Measurements from ENCODE around the gene GFI1B.
"Not testable (repeated sequence)": the region's sequence is repeated elsewhere in the genome, so short reads cannot be mapped to it uniquely, and the experiment has no call there.

The GFI1B gene

DNA sequence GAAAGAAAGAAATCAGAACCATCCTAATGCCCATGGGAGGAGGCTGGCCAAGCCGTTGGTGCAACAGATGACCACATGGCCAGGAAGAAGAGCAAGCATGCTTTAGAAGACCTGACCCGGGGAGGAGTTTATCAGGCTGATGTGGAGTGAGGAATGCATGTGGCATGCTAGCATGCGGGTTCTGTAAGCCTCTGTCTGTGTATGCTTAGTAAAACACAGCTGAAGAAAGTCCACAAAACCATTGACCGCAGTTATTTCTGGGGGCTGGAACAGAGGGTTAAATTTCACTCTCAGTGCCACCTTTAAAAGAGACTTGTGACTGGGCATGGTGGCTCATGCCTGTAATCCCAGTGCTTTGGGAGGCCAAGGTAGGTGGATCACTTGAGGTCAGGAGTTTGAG is 19.1 kb downstream of the GFI1B start:
- peaks cover 31 to 59% (median 48%) of the 10 kb centered on the region in 5 donors for H3K27me3 ChIP-seq (ENCODE audit: control insufficient read depth in 5 of 5, insufficient read depth in 4 of 5, low read length in 5 of 5)
- no peak overlapping the region for H3K27ac ChIP-seq (ENCODE audit: low read depth, low read length)
- H3K9me3 ChIP-seq (ENCODE audit: control insufficient read depth in 5 of 5, low read length in 5 of 5), result no peaks in the 10 kb centered on the region

DNA sequence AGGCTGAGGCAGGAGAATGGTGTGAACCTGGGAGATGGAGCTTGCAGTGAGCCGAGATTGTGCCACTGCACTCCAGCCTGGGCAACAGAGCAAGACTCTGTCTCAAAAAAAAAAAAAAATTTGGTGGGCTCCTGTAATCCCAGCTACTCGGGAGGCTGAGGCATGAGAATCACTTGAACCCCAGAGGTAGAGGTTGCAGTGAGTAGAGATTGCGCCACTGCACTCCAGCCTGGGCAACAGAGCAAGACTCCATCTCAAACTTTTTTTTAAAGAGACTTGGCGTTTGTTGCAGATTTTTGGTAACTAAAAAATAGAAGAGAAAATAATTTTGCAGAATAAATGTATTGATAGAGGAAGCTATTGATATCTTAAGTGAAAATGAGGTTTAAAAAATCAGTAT is 19.7 kb downstream of the GFI1B start:
- not testable (repeated sequence) for H3K36me3 ChIP-seq (ENCODE audit: control insufficient read depth in 5 of 5, insufficient read depth in 5 of 5, low read length in 5 of 5); H3K4me1 ChIP-seq (ENCODE audit: control insufficient read depth in 5 of 5, insufficient read depth in 5 of 5, low read length in 5 of 5); H3K9ac ChIP-seq (ENCODE audit: low read length in 5 of 5); H3K9me3 ChIP-seq (ENCODE audit: control insufficient read depth in 5 of 5, low read length in 5 of 5); H3K4me3 ChIP-seq (ENCODE audit: low read depth in 1 of 5, low read length in 5 of 5); H3K27ac ChIP-seq (ENCODE audit: low read depth, low read length)
- peaks cover 30 to 61% (median 53%) of the 10 kb centered on the region in 5 donors for H3K27me3 ChIP-seq (ENCODE audit: control insufficient read depth in 5 of 5, insufficient read depth in 4 of 5, low read length in 5 of 5)

More for the DNA sequence above, 19.1 kb downstream of the GFI1B start:
- Histone ChIP-seq H3K9ac (ENCODE audit: low read length in 5 of 5) (no peak overlapping the region), H3K4me1 (ENCODE audit: control insufficient read depth in 5 of 5, insufficient read depth in 5 of 5, low read length in 5 of 5) (peaks cover 0 to 7% (median 0%) of the 10 kb centered on the region in 5 donors), H3K4me3 (ENCODE audit: low read depth in 1 of 5, low read length in 5 of 5) (no peak overlapping the region), H3K36me3 (ENCODE audit: control insufficient read depth in 5 of 5, insufficient read depth in 5 of 5, low read length in 5 of 5) (no peaks in the 10 kb centered on the region)

DNA sequence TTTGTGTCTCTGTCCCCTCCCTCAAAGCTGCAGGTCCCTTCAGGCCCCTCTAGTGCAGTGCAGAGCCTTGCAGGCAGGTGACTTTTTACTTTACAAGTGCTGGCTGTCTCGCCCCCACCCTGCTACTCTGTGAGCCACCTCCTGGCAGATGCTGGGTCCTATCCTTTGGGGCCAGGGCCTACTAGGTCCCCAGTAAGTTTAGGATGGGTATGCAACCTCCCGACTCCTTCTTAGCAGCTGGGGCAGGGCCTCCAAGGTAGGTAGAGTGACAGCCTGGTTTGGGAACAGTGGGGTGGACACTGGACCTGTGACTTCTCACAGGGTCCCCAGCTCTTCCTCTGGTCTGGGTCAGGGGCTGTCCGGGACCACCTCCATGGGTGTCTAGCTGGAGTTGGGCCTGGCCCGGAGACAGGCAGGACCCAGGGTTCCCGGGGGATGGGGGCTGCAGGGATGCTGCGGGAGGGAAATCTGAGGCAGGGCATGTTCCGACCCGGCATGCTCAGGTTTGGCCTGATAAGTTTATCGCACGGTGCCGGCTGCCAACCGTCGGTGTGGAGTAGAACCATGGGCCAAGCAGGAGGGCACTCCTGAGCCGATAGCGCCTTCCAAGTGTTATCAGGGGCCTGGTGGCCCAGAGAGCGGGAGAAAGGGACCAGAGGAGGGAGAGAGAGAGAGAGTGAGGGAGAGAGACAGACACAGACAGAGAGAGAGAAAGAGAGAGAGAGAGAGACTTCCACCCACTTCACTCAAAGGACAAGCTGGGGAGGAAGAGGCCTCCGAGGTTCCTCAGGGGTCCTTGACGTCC is 20.5 kb downstream of the GFI1B start:
- Histone ChIP-seq H3K27ac (ENCODE audit: low read depth, low read length) (no peak overlapping the region), H3K9ac (ENCODE audit: low read length in 5 of 5) (no peak overlapping the region), H3K4me1 (ENCODE audit: control insufficient read depth in 5 of 5, insufficient read depth in 5 of 5, low read length in 5 of 5) (peaks cover 0 to 7% (median 0%) of the 10 kb centered on the region in 5 donors), H3K9me3 (ENCODE audit: control insufficient read depth in 5 of 5, low read length in 5 of 5) (no peaks in the 10 kb centered on the region), H3K27me3 (ENCODE audit: control insufficient read depth in 5 of 5, insufficient read depth in 4 of 5, low read length in 5 of 5) (peaks cover 25 to 60% (median 53%) of the 10 kb centered on the region in 5 donors), H3K36me3 (ENCODE audit: control insufficient read depth in 5 of 5, insufficient read depth in 5 of 5, low read length in 5 of 5) (no peaks in the 10 kb centered on the region), H3K4me3 (ENCODE audit: low read depth in 1 of 5, low read length in 5 of 5) (no peak overlapping the region)

DNA sequence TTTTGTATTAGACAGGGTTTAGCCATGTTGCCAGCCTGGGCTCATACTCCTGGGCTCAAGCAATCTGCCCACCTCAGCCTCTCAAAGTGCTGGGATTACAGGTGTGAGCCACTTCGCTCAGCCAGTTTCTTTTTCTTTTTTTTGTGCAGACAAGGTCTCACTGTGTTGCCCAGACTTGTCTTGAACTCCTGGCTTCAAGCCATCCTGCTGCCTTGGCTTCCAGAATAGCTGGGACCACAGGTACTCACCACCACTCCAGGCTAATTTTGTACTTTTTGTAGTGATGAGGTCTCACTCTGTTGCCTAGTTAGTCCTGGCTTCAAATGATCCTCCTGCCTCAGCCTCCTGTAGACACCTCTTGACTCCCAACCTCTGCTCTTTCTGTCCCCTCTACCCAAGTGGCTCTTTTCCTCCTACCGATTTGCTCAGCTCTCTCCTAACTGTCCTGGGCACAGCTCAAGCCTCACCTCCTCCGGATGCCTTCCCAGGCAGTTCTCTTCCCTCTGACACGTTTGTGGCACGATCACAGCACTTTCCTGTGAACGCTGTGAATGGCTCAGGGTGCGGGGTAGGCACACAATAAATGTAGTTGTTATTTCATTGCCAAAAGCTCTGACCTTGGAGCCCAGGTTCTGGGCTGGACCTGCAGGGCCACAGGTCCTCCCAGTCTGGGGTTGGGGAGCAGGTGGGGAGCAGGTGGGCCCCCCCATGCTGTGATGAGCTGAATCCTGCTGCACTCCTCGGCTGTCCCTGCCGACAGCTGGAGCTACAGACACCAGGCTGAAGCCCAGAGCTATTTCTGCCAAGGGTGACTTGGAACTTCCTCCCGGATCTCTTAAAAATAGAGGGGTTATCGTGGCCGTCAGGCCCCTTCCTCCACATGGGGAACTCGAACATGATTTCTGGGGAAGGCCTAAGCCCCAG is 23.9 kb downstream of the GFI1B start:
- Histone ChIP-seq H3K9ac (ENCODE audit: low read length in 5 of 5) (no peak overlapping the region), H3K4me1 (ENCODE audit: control insufficient read depth in 5 of 5, insufficient read depth in 5 of 5, low read length in 5 of 5) (no peaks in the 10 kb centered on the region), H3K4me3 (ENCODE audit: low read depth in 1 of 5, low read length in 5 of 5) (no peak overlapping the region), H3K27me3 (ENCODE audit: control insufficient read depth in 5 of 5, insufficient read depth in 4 of 5, low read length in 5 of 5) (peaks cover 18 to 44% (median 39%) of the 10 kb centered on the region in 5 donors), H3K9me3 (ENCODE audit: control insufficient read depth in 5 of 5, low read length in 5 of 5) (no peaks in the 10 kb centered on the region), H3K36me3 (ENCODE audit: control insufficient read depth in 5 of 5, insufficient read depth in 5 of 5, low read length in 5 of 5) (no peaks in the 10 kb centered on the region), H3K27ac (ENCODE audit: low read depth, low read length) (no peak overlapping the region)

DNA sequence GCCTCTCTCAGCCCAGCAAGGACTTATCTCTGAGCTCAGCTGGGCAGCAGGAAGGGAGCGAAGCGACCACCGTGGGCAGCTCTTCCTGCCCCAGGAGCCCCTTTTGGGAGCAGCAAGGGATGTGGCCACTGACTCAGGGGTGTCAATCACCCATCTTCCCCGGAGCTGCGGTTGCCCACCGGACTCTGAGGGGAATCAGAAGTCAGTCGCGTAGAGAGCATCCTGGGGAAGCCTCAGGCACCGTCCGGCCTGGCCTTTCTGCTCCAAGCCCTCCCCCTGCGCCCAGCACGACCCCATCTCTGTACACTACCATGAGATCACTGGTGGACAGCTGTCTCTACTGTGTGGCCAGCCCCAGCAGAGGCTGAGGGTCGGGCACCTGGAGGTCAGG is 24.6 kb downstream of the GFI1B start:
- Histone ChIP-seq H3K36me3 (ENCODE audit: control insufficient read depth in 5 of 5, insufficient read depth in 5 of 5, low read length in 5 of 5) (no peaks in the 10 kb centered on the region), H3K9me3 (ENCODE audit: control insufficient read depth in 5 of 5, low read length in 5 of 5) (no peaks in the 10 kb centered on the region), H3K4me3 (ENCODE audit: low read depth in 1 of 5, low read length in 5 of 5) (no peak overlapping the region), H3K27ac (ENCODE audit: low read depth, low read length) (no peak overlapping the region), H3K4me1 (ENCODE audit: control insufficient read depth in 5 of 5, insufficient read depth in 5 of 5, low read length in 5 of 5) (no peaks in the 10 kb centered on the region), H3K27me3 (ENCODE audit: control insufficient read depth in 5 of 5, insufficient read depth in 4 of 5, low read length in 5 of 5) (peaks cover 18 to 47% (median 42%) of the 10 kb centered on the region in 5 donors), H3K9ac (ENCODE audit: low read length in 5 of 5) (no peak overlapping the region)

DNA sequence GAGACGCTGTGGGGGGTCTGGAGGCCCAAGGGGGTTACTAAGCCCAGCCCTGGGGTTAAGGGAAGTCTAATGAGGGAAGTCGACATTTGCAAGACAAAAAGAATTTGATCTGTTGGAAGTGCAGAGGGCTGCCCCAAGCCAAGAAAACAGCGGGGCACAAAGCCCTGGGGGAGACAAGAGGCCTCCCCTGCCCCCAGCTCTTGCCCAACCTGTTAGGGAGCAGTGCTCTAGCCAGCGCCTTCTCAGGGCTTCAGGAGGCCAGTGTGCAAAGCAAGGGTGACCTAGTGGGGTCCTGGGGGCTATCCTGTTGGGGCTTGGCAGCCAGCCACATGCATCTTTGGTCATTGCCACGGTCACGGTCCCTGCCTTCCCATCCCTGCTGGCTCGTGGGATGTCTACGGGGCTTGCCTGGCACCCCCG is 25.2 kb downstream of the GFI1B start:
- H3K4me1 ChIP-seq (ENCODE audit: control insufficient read depth in 5 of 5, insufficient read depth in 5 of 5, low read length in 5 of 5), result no peaks in the 10 kb centered on the region

DNA sequence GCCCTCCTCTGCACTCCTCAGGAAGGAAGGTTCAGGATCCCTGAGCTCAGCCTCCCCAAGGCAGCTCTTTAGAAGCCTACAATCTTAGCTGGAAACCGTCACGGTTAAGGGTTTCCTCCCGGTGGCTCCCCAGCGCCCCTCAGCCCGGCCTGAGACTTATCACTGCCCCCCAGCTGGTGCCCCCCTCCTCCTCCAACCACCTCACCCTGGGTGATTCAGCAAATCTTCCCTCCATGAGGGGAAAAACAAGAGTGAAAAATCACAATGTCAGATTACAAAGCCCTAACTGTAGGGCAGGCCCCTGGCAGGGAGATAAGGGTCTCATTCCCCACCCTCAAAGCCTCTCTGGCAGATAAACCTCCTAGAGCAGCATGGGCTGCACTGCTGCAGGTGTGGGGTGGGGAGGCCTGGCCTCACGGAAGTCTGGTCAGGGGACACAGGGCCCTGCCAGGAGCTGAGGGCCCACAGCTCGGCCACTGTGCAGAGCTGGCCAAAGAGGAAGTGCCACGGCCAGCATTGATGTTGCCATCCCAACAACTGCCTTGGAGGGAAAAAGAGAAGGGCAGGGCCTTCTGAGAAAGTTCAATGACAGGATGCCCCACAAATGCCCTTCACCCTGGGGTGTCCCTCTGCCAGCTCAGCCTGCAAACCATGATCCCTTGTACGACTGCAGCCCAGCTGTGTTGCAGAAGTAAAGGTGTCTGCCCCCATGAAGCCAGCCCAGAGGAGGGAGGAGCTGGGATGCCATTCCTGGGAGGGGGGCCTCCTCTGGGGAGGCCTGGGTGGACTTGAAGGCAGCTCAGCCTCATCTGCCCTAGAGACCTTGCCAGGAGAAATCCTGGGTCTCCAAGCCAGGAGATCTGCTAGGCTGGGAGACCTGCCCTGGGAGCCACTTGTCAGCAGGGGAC is 25.9 kb downstream of the GFI1B start:
- H3K9me3 ChIP-seq (ENCODE audit: control insufficient read depth in 5 of 5, low read length in 5 of 5), result no peaks in the 10 kb centered on the region
- H3K9ac ChIP-seq (ENCODE audit: low read length in 5 of 5), result no peak overlapping the region
- H3K36me3 ChIP-seq (ENCODE audit: control insufficient read depth in 5 of 5, insufficient read depth in 5 of 5, low read length in 5 of 5), result no peaks in the 10 kb centered on the region
- no peak overlapping the region for H3K27ac ChIP-seq (ENCODE audit: low read depth, low read length)
- H3K27me3 ChIP-seq (ENCODE audit: control insufficient read depth in 5 of 5, insufficient read depth in 4 of 5, low read length in 5 of 5), result peaks cover 18 to 46% (median 41%) of the 10 kb centered on the region in 5 donors
- no peaks in the 10 kb centered on the region for H3K4me1 ChIP-seq (ENCODE audit: control insufficient read depth in 5 of 5, insufficient read depth in 5 of 5, low read length in 5 of 5)
- no peak overlapping the region for H3K4me3 ChIP-seq (ENCODE audit: low read depth in 1 of 5, low read length in 5 of 5)

More for the DNA sequence above, 25.2 kb downstream of the GFI1B start:
- Histone ChIP-seq H3K27ac (ENCODE audit: low read depth, low read length) (no peak overlapping the region), H3K9ac (ENCODE audit: low read length in 5 of 5) (no peak overlapping the region), H3K4me3 (ENCODE audit: low read depth in 1 of 5, low read length in 5 of 5) (no peak overlapping the region), H3K9me3 (ENCODE audit: control insufficient read depth in 5 of 5, low read length in 5 of 5) (no peaks in the 10 kb centered on the region), H3K36me3 (ENCODE audit: control insufficient read depth in 5 of 5, insufficient read depth in 5 of 5, low read length in 5 of 5) (no peaks in the 10 kb centered on the region), H3K27me3 (ENCODE audit: control insufficient read depth in 5 of 5, insufficient read depth in 4 of 5, low read length in 5 of 5) (peaks cover 18 to 47% (median 45%) of the 10 kb centered on the region in 5 donors)

DNA sequence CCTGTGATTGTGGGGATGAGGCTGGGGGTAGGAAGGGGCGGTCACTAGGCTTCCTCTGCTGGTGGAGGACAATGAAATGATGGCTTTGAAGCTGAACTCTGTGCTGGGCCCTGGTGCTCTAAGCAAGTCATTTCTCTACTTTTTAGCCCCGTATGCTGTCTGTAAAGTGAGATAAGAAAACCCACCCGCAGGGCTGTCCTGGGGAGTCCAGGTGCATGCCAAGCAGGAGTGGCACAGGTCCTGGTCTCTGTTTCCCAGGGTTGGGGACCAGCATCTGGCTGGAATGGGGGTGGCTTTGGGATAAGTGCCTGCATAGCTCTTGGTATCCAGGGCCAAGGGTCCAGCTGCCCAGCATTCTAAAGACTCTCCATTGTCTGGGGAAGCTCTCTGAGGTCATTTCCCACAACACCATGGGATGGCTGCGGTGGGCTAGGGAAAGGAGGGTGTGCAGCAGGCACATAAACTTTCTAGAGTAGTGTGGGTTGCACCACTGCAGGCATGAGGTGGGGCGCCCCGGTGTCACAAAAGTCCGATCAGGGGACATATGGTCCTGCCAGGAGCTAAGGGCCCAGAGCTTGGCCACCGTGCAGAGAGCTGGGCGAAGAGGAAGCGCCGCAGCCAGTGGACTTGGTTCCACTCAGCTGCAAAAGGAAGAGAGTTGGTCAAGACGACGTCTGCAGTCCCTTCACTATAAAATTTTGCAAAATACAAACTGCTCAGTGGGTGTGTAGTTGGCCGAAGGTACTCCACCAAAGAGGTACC is 26.7 kb downstream of the GFI1B start:
- no peaks in the 10 kb centered on the region for H3K36me3 ChIP-seq (ENCODE audit: control insufficient read depth in 5 of 5, insufficient read depth in 5 of 5, low read length in 5 of 5)
- H3K27me3 ChIP-seq (ENCODE audit: control insufficient read depth in 5 of 5, insufficient read depth in 4 of 5, low read length in 5 of 5), result peaks cover 18 to 37% (median 34%) of the 10 kb centered on the region in 5 donors
- no peaks in the 10 kb centered on the region for H3K4me1 ChIP-seq (ENCODE audit: control insufficient read depth in 5 of 5, insufficient read depth in 5 of 5, low read length in 5 of 5)
- H3K27ac ChIP-seq (ENCODE audit: low read depth, low read length), result no peak overlapping the region
- no peak overlapping the region for H3K9ac ChIP-seq (ENCODE audit: low read length in 5 of 5)
- H3K4me3 ChIP-seq (ENCODE audit: low read depth in 1 of 5, low read length in 5 of 5), result no peak overlapping the region
- no peaks in the 10 kb centered on the region for H3K9me3 ChIP-seq (ENCODE audit: control insufficient read depth in 5 of 5, low read length in 5 of 5)

DNA sequence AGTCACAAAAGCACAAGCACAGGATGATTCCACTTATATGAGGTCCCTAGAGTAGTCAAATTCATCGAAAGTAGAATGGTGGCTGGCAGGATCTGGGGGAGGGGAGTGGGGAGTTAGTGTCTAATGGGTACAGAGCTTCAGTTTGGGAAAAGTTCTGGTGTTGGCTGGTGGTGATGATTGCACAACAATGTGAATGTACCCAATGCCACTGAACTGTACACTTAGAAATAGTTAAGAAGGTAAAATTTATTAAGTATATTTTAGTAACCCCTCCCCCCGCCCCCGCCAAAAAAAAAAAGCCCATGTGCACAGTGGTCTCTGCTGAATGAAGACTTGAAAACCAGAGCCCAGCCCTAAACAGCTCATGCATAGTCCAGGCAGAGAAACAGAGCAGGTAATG is 27.5 kb downstream of the GFI1B start:
- Histone ChIP-seq H3K36me3 (ENCODE audit: control insufficient read depth in 5 of 5, insufficient read depth in 5 of 5, low read length in 5 of 5) (no peaks in the 10 kb centered on the region), H3K9me3 (ENCODE audit: control insufficient read depth in 5 of 5, low read length in 5 of 5) (no peaks in the 10 kb centered on the region), H3K9ac (ENCODE audit: low read length in 5 of 5) (no peak overlapping the region), H3K27ac (ENCODE audit: low read depth, low read length) (no peak overlapping the region), H3K27me3 (ENCODE audit: control insufficient read depth in 5 of 5, insufficient read depth in 4 of 5, low read length in 5 of 5) (peaks cover 14 to 32% (median 30%) of the 10 kb centered on the region in 5 donors), H3K4me1 (ENCODE audit: control insufficient read depth in 5 of 5, insufficient read depth in 5 of 5, low read length in 5 of 5) (no peaks in the 10 kb centered on the region), H3K4me3 (ENCODE audit: low read depth in 1 of 5, low read length in 5 of 5) (no peak overlapping the region)
